B cell (primary cell): ENCODE results near the gene SYNGAP1. TPM values are rescaled to one million over a fixed set of nuclear protein-coding genes. Genes with fewer than 3 reads are reported as not detected.
A peak's percentile ranks its signal among the peaks of the same experiment; 100 is the strongest.

Experiments
- ATAC-seq: fragments of 200-7000 bp; cut with Tn5 transposase; one replicate; pipeline ENCODE4 v1.10.0; 2021; ENCODE audit warnings: low read depth, mild to moderate bottlenecking, moderate number of reproducible peaks, moderate library complexity
- CTCF ChIA-PET: fragments of 350-600 bp; sonication (Branson Sonifier 250); formaldehyde crosslinking; loops from one replicate; lab custom pipeline; 2021; ENCODE audit warnings: antibody characterized with exemption, inconsistent platforms; lab: Charles Lee
- POLR2A ChIA-PET: fragments of 350-600 bp; sonication (Branson Sonifier 250); formaldehyde crosslinking; loops from one replicate; lab custom pipeline; 2021; ENCODE audit warnings: antibody characterized with exemption; lab: Charles Lee
- DNase-seq: peaks from one replicate; pipeline ENCODE4 v3.0.0; 2013
- H2AFZ ChIP-seq: 2 replicates; pipeline ENCODE4 v1.6.1; 2012; ENCODE audit warnings: mild to moderate bottlenecking, low read depth, low read length; ENCODE audit not compliant: insufficient read depth, poor library complexity, severe bottlenecking
- H3K27ac ChIP-seq, 2 donors: 1 replicate in 1 of 2; 2 replicates in 1 of 2; pipeline ENCODE4 v1.5.1; 2012 to 2013; ENCODE audit warnings: low read length in 2 of 2, mild to moderate bottlenecking in 2 of 2, moderate library complexity in 1 of 2
- H3K27me3 ChIP-seq, 4 experiments: fragments of 200-600 bp in 1 of 4; sonication (generic) in 1 of 4; replicated peaks in 1 of 4; 1 replicate in 2 of 4; 2 replicates in 2 of 4; pipeline versions ENCODE4 v1.6.1 to v1.7.0; 2013 to 2016; ENCODE audit warnings: low read length in 3 of 4, mild to moderate bottlenecking in 2 of 4, mixed read lengths in 1 of 4, moderate library complexity in 1 of 4; ENCODE audit not compliant: insufficient read depth in 4 of 4, control insufficient read depth in 3 of 4; ENCODE audit errors: control extremely low read depth in 1 of 4
- H3K36me3 ChIP-seq, 2 experiments: replicated peaks in 1 of 2; 1 replicate in 1 of 2; 2 replicates in 1 of 2; pipeline versions ENCODE4 v1.6.1 to v1.7.1; 2013; ENCODE audit warnings: low read length in 1 of 2; ENCODE audit not compliant: insufficient read depth in 2 of 2, control insufficient read depth in 1 of 2; ENCODE audit errors: control extremely low read depth in 1 of 2, extremely low read depth in 1 of 2
- H3K4me1 ChIP-seq, 2 donors: fragments of 200-600 bp in 1 of 2; sonication (generic) in 1 of 2; 1 replicate in 1 of 2; 2 replicates in 1 of 2; pipeline versions ENCODE4 v1.5.1 to v1.6.1; 2013 to 2017; ENCODE audit warnings: low read length in 2 of 2; ENCODE audit not compliant: control insufficient read depth in 2 of 2, insufficient read depth in 2 of 2
- H3K4me2 ChIP-seq: replicated peaks from 2 replicates; pipeline ENCODE3; 2012; ENCODE audit warnings: mild to moderate bottlenecking, low read depth, low read length; ENCODE audit not compliant: poor library complexity, severe bottlenecking
- H3K4me3 ChIP-seq, 5 experiments: fragments of 200-600 bp in 1 of 5; sonication (generic) in 1 of 5; 1 replicate in 3 of 5; 2 replicates in 2 of 5; pipeline versions ENCODE4 v1.5.1 to v1.7.0; 2011 to 2016; ENCODE audit warnings: low read length in 4 of 5, mild to moderate bottlenecking in 4 of 5, low read depth in 2 of 5, control low read depth in 1 of 5, moderate library complexity in 1 of 5; ENCODE audit not compliant: insufficient read depth in 1 of 5; ENCODE audit errors: control extremely low read depth in 1 of 5, extremely low read depth in 1 of 5
- H3K79me2 ChIP-seq: fragments of 200-600 bp; sonication (generic); one replicate; pipeline ENCODE4 v1.6.0; 2016; ENCODE audit warnings: low read length; ENCODE audit not compliant: control insufficient read depth, insufficient read depth
- H3K9ac ChIP-seq: fragments of 200-600 bp; sonication (generic); 2 replicates; pipeline ENCODE4 v1.6.1; 2017; ENCODE audit warnings: mild to moderate bottlenecking, low read length, moderate library complexity
- H3K9me3 ChIP-seq, 3 donors: one replicate each; pipeline versions ENCODE4 v1.6.1 to v1.7.1; 2013; ENCODE audit warnings: low read length in 2 of 3; ENCODE audit not compliant: control insufficient read depth in 2 of 3, insufficient read depth in 1 of 3; ENCODE audit errors: control extremely low read depth in 1 of 3
- H4K20me1 ChIP-seq: 2 replicates; pipeline ENCODE4 v1.6.0; 2012; ENCODE audit warnings: mild to moderate bottlenecking, low read length; ENCODE audit not compliant: insufficient read depth, control insufficient read depth, poor library complexity, severe bottlenecking
- H3K27ac Mint-ChIP-seq: one replicate; pipeline ENCODE4 v1.8.0; 2021; ENCODE audit warnings: mixed read lengths
- H3K27me3 Mint-ChIP-seq: one replicate; pipeline ENCODE4 v1.8.0; 2021; ENCODE audit warnings: mixed read lengths
- H3K4me1 Mint-ChIP-seq: one replicate; pipeline ENCODE4 v1.8.0; 2021; ENCODE audit warnings: mixed read lengths
- H3K4me3 Mint-ChIP-seq: one replicate; pipeline ENCODE4 v1.8.0; 2021; ENCODE audit warnings: mixed read lengths
- H3K9me3 Mint-ChIP-seq: one replicate; pipeline ENCODE4 v1.8.0; 2022; ENCODE audit warnings: mixed read lengths; ENCODE audit not compliant: insufficient read depth
- CTCF ChIP-seq: fragments of 200-600 bp; IDR thresholded peaks from one replicate; pipeline ENCODE4 v1.8.0; 2022; ENCODE audit warnings: antibody characterized with exemption, mild to moderate bottlenecking
- EZH2 ChIP-seq: IDR thresholded peaks from 2 replicates; pipeline ENCODE4 v1.6.1; 2012; ENCODE audit warnings: borderline replicate concordance, low read depth, mild to moderate bottlenecking, moderate library complexity, low read length; ENCODE audit not compliant: insufficient read depth, poor library complexity, severe bottlenecking
- WGBS: methylation state at CpG from one replicate; pipeline ENCODE4 v1.1.5; 2013; ENCODE audit warnings: missing lambda C conversion rate; ENCODE audit not compliant: insufficient coverage; 5-methylcytosine and 5-hydroxymethylcytosine counted together
- intact Hi-C: fragments of 100-400 bp; cut with micrococcal nuclease; formaldehyde crosslinking; loops from one replicate; pipeline ENCODE4 v1.10.0; 2022
- polyA plus RNA-seq: library from polyadenylated mRNA; depleted of rRNA; stranded (reverse); fragments of >200 nt; gene quantifications from 2 replicates; pipeline ENCODE4 v1.2.3, GENCODE V29; 2012
- total RNA-seq, 2 donors: library from RNA; stranded (reverse); fragments of 120-200 nt in 1 of 2; gene quantifications; 1 replicate in 1 of 2; 2 replicates in 1 of 2; pipeline versions ENCODE4 v1.2.3 to v1.2.4, GENCODE V29; 2013 to 2022

The SYNGAP1 gene
- total and polyA plus RNA-seq, 2 donors (not counting 1 experiment from before 2014, with no cell fraction given), result 18.6 to 43.0 TPM

- ChIA-PET CTCF (interaction anchor here (0.6 to 2.1 kb wide), 13 partner anchors 19 to 153 kb away, joined by 3 to 8 read pairs (median 3); partner anchors contain the start of gene CUTA), POLR2A (interaction anchor here (0.5 to 1.8 kb wide), 11 partner anchors 29 to 183 kb away, joined by 3 to 16 read pairs (median 4); partner anchors contain the start of genes CUTA, PHF1, RGL2 and RPS18)
- peak; percentile 94 for DNase-seq
- under 1% methylated on average over 63 of the region's 65 CpGs for WGBS
- no peaks in the 10 kb centered on the region for H3K27me3 ChIP-seq
- H3K27ac ChIP-seq, result peak within 1 kb of the TSS; percentile 57 to 84
- peaks cover 12 to 21% of the 10 kb centered on the region in 2 donors for H3K4me1 ChIP-seq
- H3K79me2 ChIP-seq, result peaks cover 40% of the 10 kb centered on the region
- Mint-ChIP-seq H3K9me3 (no peaks in the 10 kb centered on the region), H3K27ac (peak within 1 kb of the TSS; percentile 93), H3K4me1 (peaks cover 32% of the 10 kb centered on the region), H3K27me3 (no peaks in the 10 kb centered on the region), H3K4me3 (peak within 1 kb of the TSS; percentile 99)
- intact Hi-C loops, result loop anchor here (1.0 kb wide), 5 partner anchors 23 to 126 kb away; partner anchors contain the start of genes BAK1 and CUTA
- H3K36me3 ChIP-seq, result peaks cover 0 to 3% of the 10 kb centered on the region in 2 experiments
- TF ChIP-seq CTCF, result no peak
- no peak for TF ChIP-seq EZH2
- ATAC-seq, result peak; percentile 100
- H3K4me3 ChIP-seq, result peak within 1 kb of the TSS; percentile 77 to 94 (median 81)
- peak within 1 kb of the TSS; percentile 92 for H3K4me2 ChIP-seq
- H4K20me1 ChIP-seq, result peaks cover 4% of the 10 kb centered on the region
- no peaks in the 10 kb centered on the region for H3K9me3 ChIP-seq
- peak within 1 kb of the TSS; percentile 88 for H2AFZ ChIP-seq
- peak within 1 kb of the TSS; percentile 79 for H3K9ac ChIP-seq
Measured at GRCh38 chr6:33454009-33454946, 34.4 kb downstream of the SYNGAP1 start, which contains the start of gene ZBTB9. ZBTB9 (plus strand) TSS chr6:33454576; CDS start chr6:33455101, 525 bp downstream.
